Epithelial cell of esophagus (primary cell): ENCODE measurements around the gene ETV3L.

Experiments used
- DNase-seq: peaks from one replicate; pipeline ENCODE4 v3.0.0; 2010; ENCODE audit warnings: low read depth
- H3K4me3 ChIP-seq: 2 replicates; pipeline ENCODE4 v1.5.1; 2011; ENCODE audit warnings: mild to moderate bottlenecking, low read length, control low read depth
- TF ChIP-seq, protein P1 (sequence below): IDR thresholded peaks from 2 replicates; pipeline ENCODE4 v1.5.1; 2011; ENCODE audit warnings: low read depth, mild to moderate bottlenecking, low read length, control low read depth, inconsistent platforms; ENCODE audit not compliant: insufficient read depth; ENCODE audit errors: missing control alignments

The ETV3L gene

DNA sequence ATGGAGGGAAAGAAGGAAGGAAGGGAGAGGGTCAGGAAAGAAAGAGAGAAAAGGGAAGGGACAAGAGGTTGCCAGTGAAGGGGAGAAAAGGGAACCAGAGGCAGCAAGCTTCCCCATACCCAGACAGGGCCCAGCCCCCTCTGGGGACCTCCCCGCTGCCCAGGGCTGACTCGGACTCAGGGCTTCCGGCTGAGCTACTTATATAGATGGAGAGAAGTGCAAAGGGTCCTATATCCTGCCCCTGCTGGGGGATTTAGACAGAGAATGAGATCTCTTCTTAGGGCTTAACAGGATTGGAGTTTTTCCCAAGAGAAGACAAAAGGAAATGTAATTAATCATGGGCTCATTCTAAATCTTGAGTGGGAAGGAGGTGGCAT is at the start of gene ETV3L:
Gene ETV3L, minus strand, starts transcription at position 176 of the 377 bp plus-strand sequence. CDS start 285 bp downstream, outside the sequence.
- no peak within 1 kb of the TSS for H3K4me3 ChIP-seq
- DNase-seq: no peak

DNA sequence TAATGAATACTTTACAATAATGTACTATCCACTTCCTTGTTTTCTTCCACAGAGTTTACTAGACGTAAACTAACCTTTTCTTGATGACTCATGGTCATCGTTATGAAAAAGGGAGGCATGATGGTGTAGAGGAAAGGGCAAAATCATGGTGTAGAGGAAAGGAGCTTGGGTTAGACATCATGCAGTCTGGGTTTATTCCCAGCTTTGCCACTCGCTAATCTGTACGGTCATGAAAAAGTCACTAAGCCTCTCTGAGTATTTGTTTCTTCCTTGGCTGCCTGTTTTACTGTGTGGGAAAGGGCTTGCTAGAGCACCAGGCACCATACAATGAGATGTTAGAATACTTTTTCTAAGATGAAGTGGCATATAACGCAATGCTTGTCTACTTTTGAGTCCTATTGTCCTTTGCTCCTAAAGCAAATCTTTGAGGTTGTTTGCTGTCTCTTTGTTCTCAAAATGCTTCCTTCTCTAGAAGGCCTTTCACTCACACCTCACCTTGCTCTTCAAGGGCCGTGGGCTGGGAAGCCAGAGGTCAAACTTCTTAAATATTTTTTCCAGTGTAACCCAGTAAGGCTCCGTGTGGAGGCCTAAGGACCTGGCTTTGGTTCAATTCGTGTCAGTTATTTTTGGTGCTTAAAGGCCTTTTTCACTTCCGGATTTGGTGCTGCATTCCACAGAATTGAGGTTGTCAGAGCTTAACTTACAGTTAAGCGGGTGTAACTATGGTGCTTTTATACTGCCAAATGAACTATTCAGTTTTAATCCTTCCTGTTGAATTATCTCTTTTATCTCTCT is 48.5 kb upstream of the ETV3L start:
- peak; percentile 41 for DNase-seq
- H3K4me3 ChIP-seq: no peak overlapping the region
- TF ChIP-seq, protein P1, sequence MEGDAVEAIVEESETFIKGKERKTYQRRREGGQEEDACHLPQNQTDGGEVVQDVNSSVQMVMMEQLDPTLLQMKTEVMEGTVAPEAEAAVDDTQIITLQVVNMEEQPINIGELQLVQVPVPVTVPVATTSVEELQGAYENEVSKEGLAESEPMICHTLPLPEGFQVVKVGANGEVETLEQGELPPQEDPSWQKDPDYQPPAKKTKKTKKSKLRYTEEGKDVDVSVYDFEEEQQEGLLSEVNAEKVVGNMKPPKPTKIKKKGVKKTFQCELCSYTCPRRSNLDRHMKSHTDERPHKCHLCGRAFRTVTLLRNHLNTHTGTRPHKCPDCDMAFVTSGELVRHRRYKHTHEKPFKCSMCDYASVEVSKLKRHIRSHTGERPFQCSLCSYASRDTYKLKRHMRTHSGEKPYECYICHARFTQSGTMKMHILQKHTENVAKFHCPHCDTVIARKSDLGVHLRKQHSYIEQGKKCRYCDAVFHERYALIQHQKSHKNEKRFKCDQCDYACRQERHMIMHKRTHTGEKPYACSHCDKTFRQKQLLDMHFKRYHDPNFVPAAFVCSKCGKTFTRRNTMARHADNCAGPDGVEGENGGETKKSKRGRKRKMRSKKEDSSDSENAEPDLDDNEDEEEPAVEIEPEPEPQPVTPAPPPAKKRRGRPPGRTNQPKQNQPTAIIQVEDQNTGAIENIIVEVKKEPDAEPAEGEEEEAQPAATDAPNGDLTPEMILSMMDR: no peak

More for the DNA sequence above, at the start of gene ETV3L:
- TF ChIP-seq, protein P1: no peak

DNA sequence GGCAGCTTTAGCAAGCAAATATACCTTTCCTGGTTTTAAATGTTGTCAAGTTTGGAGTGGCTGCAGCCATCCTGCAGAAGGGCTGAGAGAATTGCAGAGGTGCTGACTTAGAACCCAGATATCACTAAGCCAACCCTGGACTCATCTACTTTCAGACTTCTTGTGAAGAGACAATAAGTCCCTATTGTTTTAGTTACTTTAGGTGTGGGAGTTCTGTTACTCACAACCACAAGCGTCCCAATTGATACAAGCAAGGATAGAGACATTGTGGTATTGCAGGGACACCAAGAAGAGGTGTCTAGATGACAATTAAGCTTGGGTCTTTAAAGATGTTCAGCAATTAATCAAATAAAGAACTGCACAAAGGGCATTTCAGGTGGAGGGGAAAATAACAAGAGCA is 47.4 kb upstream of the ETV3L start:
- H3K4me3 ChIP-seq: no peak overlapping the region
- no peak for DNase-seq
- TF ChIP-seq, protein P1: no peak

DNA sequence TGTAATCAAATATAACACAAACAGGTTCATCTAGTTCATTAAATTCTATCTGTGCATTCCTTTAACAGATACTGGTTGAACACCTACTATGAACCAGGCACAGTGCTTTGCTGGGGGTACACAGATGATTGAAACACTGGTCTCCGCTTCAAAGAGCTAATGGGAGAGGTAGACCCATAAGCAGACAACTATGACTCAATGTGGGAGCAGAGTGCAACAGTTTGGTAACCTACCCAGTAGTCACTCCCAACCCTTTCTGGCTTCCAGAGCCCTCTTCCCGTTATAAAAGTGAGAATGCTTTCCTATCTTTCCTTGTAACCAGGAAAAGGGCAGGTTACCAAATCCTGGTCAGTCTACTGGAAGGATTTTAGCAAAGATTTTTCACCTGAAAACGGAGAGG is 46.6 kb upstream of the ETV3L start:
- TF ChIP-seq, protein P1: no peak
- no peak overlapping the region for H3K4me3 ChIP-seq
- DNase-seq: peak; percentile 36

DNA sequence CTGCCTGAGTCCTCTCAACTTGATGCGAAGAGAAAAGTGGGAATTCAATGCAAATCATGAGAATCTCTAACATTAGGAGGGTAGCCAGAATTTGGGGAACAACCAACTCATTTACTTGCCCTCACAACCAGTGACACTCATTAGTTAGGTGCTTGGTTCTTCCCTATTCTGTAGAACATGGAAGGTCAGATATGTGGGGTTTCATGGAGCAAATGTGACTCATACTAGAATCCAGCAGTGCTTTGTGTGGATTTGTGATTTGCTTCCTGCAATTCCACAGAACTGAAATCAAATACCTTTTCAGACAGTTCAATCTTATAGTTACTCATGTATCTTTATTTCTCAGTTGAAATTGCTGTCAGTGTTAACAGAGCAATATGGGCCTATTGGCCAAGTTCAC is 45.5 kb upstream of the ETV3L start:
- TF ChIP-seq, protein P1: no peak
- no peak overlapping the region for H3K4me3 ChIP-seq
- DNase-seq: peak; percentile 67

DNA sequence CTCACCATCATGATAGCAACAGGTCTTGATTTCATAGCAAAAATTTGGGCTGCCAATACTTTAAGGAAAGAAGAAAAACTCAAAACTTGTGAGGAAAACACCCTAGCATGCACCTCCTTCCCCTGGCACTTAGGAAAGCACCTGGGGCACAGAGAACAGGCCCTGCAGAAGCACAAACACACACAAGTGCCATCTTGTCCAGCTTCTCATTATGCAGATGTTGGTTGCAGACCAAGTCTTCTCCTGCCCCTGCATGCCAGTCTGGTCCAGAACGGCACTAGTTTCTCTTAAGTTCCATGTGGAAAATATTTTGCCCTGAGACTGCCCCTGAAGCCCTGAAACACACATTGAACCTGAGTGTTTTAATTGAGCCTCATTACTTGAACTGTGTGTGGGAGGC is 44.9 kb upstream of the ETV3L start:
- TF ChIP-seq, protein P1: no peak
- no peak overlapping the region for H3K4me3 ChIP-seq
- DNase-seq: peak; percentile 90
